Measurements from ENCODE around the gene SLC13A2. TPM values are rescaled to one million over a fixed set of nuclear protein-coding genes. Genes with fewer than 3 reads are reported as not detected.
"Not testable (repeated sequence)": the region's sequence is repeated elsewhere in the genome, so short reads cannot be mapped to it uniquely, and the experiment has no call there.

The SLC13A2 gene
- total and polyA plus RNA-seq, 12 donors = not detected

GRCh38 chr17:28449859-28450258 lies 23.6 kb upstream of the SLC13A2 start:
- WGBS, 2 donors = 79 to 86% methylated on average over 1 of the region's 1 CpG
- Histone ChIP-seq H3K4me1 (no peaks in the 10 kb centered on the region), H3K27me3 (peaks cover 0 to 8% (median 0%) of the 10 kb centered on the region in 7 donors), H3K27ac (no peak overlapping the region), H3K4me3 (no peak overlapping the region), H3K9me3 (peaks cover 0 to 17% (median 0%) of the 10 kb centered on the region in 11 donors), H3K36me3 (no peaks in the 10 kb centered on the region)
- no peak for ATAC-seq
- TF ChIP-seq CTCF (IDR thresholded peaks at IDR 0.05) = no peak
- intact Hi-C loops (cut with DNase I) = no loop called here
- DNase-seq = no peak

GRCh38 chr17:28457890-28458289 lies 15.6 kb upstream of the SLC13A2 start:
- WGBS, 2 donors = 90 to 94% methylated on average over 6 of the region's 6 CpGs
- no peak for ATAC-seq
- intact Hi-C loops (cut with DNase I) = no loop called here

GRCh38 chr17:28458881-28459280 lies 14.6 kb upstream of the SLC13A2 start:
- H3K27me3 ChIP-seq = peaks cover 0 to 11% (median 2%) of the 10 kb centered on the region in 7 donors
- intact Hi-C loops (cut with DNase I) = not testable (repeated sequence)

More at GRCh38 chr17:28457890-28458289, 15.6 kb upstream of the SLC13A2 start:
- no peak for TF ChIP-seq CTCF (IDR thresholded peaks at IDR 0.05)
- H3K27ac ChIP-seq = no peak overlapping the region
- DNase-seq = no peak
- no peaks in the 10 kb centered on the region for H3K36me3 ChIP-seq
- no peaks in the 10 kb centered on the region for H3K9me3 ChIP-seq
- peaks cover 0 to 4% (median 0%) of the 10 kb centered on the region in 7 donors for H3K27me3 ChIP-seq
- H3K4me3 ChIP-seq = no peak overlapping the region
- H3K4me1 ChIP-seq = no peaks in the 10 kb centered on the region

GRCh38 chr17:28460901-28461300 lies 12.5 kb upstream of the SLC13A2 start:
- DNase-seq (no peak), ATAC-seq (no peak)
- Histone ChIP-seq H3K36me3 (no peaks in the 10 kb centered on the region), H3K9me3 (no peaks in the 10 kb centered on the region), H3K4me3 (no peak overlapping the region), H3K27ac (no peak overlapping the region), H3K27me3 (peaks cover 0 to 26% (median 11%) of the 10 kb centered on the region in 7 donors), H3K4me1 (peaks cover 0 to 2% (median 0%) of the 10 kb centered on the region in 9 donors)
- intact Hi-C loops (cut with DNase I) = loop anchor here in 1 of 10 donors (10.0 kb wide), 1 partner anchor 56 kb away; the partner anchor contains the start of gene SLC46A1
- 90% methylated on average over 10 of the region's 10 CpGs for WGBS, 2 donors
- no peak for TF ChIP-seq CTCF (IDR thresholded peaks at IDR 0.05)

More at GRCh38 chr17:28458881-28459280, 14.6 kb upstream of the SLC13A2 start:
- H3K4me1 ChIP-seq, H3K9me3 ChIP-seq, DNase-seq, H3K4me3 ChIP-seq, H3K36me3 ChIP-seq, H3K27ac ChIP-seq, ATAC-seq: not testable (repeated sequence)
- 94 to 95% methylated on average over 23 to 30 of the region's 32 CpGs for WGBS, 2 donors

- H3K4me1 ChIP-seq = peaks cover 0 to 26% (median 0%) of the 10 kb centered on the region in 9 donors
- H3K27me3 ChIP-seq = peaks cover 0 to 37% (median 19%) of the 10 kb centered on the region in 7 donors
- WGBS, 2 donors = 47 to 51% methylated on average over 9 of the region's 9 CpGs
- H3K4me3 ChIP-seq = no peak overlapping the region
- no peak for DNase-seq
- no peak overlapping the region for H3K27ac ChIP-seq
- no peaks in the 10 kb centered on the region for H3K36me3 ChIP-seq
- ATAC-seq = no peak
- no peak for TF ChIP-seq CTCF (IDR thresholded peaks at IDR 0.05)
- no peaks in the 10 kb centered on the region for H3K9me3 ChIP-seq
- intact Hi-C loops (cut with DNase I) = loop anchor here in 1 of 10 donors (10.0 kb wide), 1 partner anchor 61 kb away; the partner anchor contains the start of gene SLC46A1
These were observed 7.4 kb upstream of the SLC13A2 start for GRCh38 chr17:28466001-28466400.
